Measurements from ENCODE around the gene CAP2.
"Not testable (repeated sequence)": the region's sequence is repeated elsewhere in the genome, so short reads cannot be mapped to it uniquely, and the experiment has no call there.

- not testable (repeated sequence) for TF ChIP-seq POLR2A, CTCF (IDR thresholded peaks at IDR 0.05)
These were observed 47.4 kb downstream of the CAP2 start for GRCh38 chr6:17440811-17441210.

Data from suprapubic skin (tissue), 3 donors.